ENCODE results near the gene MCM7. TPM values are rescaled to one million over a fixed set of nuclear protein-coding genes. Genes with fewer than 3 reads are reported as not detected.

MCM7 gene
- total and polyA plus RNA-seq, 10 of the 15 experiments (the other 5 are each of a cell fraction or from before 2014, with no cell fraction given): 183 to 383 (median 244) TPM

- DNase-seq (ENCODE audit: low read depth, low spot score) (no peak), ATAC-seq (no peak), FAIRE-seq (no peak)
- Histone ChIP-seq H2AFZ (ENCODE audit: control insufficient read depth, low read depth, low read length) (peak overlapping the region; percentile 3; the same call in 1 of the 2 replicates), H3K4me2 (ENCODE audit: control insufficient read depth, insufficient read depth) (0 out of 2 replicates have a peak overlapping the region, but pooled peaks have one; percentile 51), H3K4me3 (no peak overlapping the region), H3K27ac (ENCODE audit: control insufficient read depth, insufficient read depth) (no peak overlapping the region), H3K9ac (ENCODE audit: control insufficient read depth, insufficient read depth, low read length) (no peak overlapping the region), H3K9me3 (replicated peaks; ENCODE audit: control insufficient read depth, insufficient read depth, low read length) (no peaks in the 10 kb centered on the region), H3K36me3 (ENCODE audit: control insufficient read depth in 2 of 2, insufficient read depth in 2 of 2, low read length in 1 of 2) (no peaks in the 10 kb centered on the region), H3K79me2 (ENCODE audit: control insufficient read depth, insufficient read depth, low read length) (peaks cover 10% of the 10 kb centered on the region), H3K4me1 (ENCODE audit: control insufficient read depth, insufficient read depth, low read length) (peaks cover 9% of the 10 kb centered on the region), H4K20me1 (ENCODE audit: control insufficient read depth, insufficient read depth) (no peaks in the 10 kb centered on the region), H3K27me3 (replicated peaks in 1 of 2; ENCODE audit: control insufficient read depth in 2 of 2, insufficient read depth in 2 of 2, low read length in 1 of 2) (no peaks in the 10 kb centered on the region)
- ChIA-PET CTCF (interaction anchor here (0.6 to 7.9 kb wide), 31 partner anchors 8 to 288 kb away, joined by 3 to 107 read pairs (median 5); partner anchors contain the start of genes AP4M1, AZGP1, LAMTOR4 and MCM7), RAD21 (ENCODE audit: unreplicated experiment) (interaction anchor here (0.6 to 5.1 kb wide), 12 partner anchors 18 to 1363 kb away, joined by 3 to 49 read pairs (median 4); partner anchors contain the start of genes AP4M1, LAMTOR4 and ZKSCAN1), SMC1A (ENCODE audit: uncharacterized antibody, unreplicated experiment) (interaction anchor here (0.7 to 4.8 kb wide), 15 partner anchors 11 to 239 kb away, joined by 3 to 41 read pairs (median 6); partner anchors contain the start of genes AP4M1, MCM7 and TRIM4), POLR2A (interaction anchor here (0.7 to 1.4 kb wide), 3 partner anchors 18 to 45 kb away, joined by 3 read pairs; partner anchors contain the start of gene LAMTOR4)
- intact Hi-C loops (cut with micrococcal nuclease; ENCODE audit: unreplicated experiment): loop anchor here (5.0 kb wide), 3 partner anchors 211 to 276 kb away; no protein-coding TSS in a partner anchor
- BruUV-seq (replicated peaks): no TSS peak
- in situ Hi-C loops (cut with MboI): loop anchor here (5.0 kb wide), 1 partner anchor 276 kb away; no protein-coding TSS in a partner anchor
- 12% methylated on average over 24 of the region's 24 CpGs for WGBS (ENCODE audit: insufficient coverage, insufficient replicate concordance, low lambda C conversion rate, missing lambda C conversion rate)
- TF ChIP-seq MTA3 (IDR thresholded peaks at IDR 0.05; ENCODE audit: borderline replicate concordance, low read length) (no peak), NKRF (conservative IDR thresholded peaks at IDR 0.05) (no peak), EP300 (IDR thresholded peaks at IDR 0.05; ENCODE audit: borderline replicate concordance in 1 of 2, control insufficient read depth in 1 of 2, low read depth in 2 of 2, low read length in 2 of 2) (no peak), LARP7 (IDR thresholded peaks at IDR 0.05) (no peak), CTCF (IDR thresholded peaks at IDR 0.05 in 2 of 3, conservative IDR thresholded peaks at IDR 0.05 in 1 of 3; ENCODE audit: control insufficient read depth in 2 of 3, extremely low read depth in 1 of 3, insufficient read depth in 1 of 3, low read depth in 3 of 3, low read length in 3 of 3) (peak; percentile 68 to 81 (median 77)), BCL3 (IDR thresholded peaks at IDR 0.05; ENCODE audit: borderline replicate concordance, insufficient read depth, low read depth, low read length, poor library complexity, severe bottlenecking) (no peak), NR2C2 (IDR thresholded peaks at IDR 0.05; ENCODE audit: borderline replicate concordance, control insufficient read depth, insufficient read length, low read depth) (no peak), CHD2 (IDR thresholded peaks at IDR 0.05; ENCODE audit: borderline replicate concordance, low read depth, low read length) (no peak), PBX3 (IDR thresholded peaks at IDR 0.05; ENCODE audit: insufficient replicate concordance, low read depth, low read length) (no peak), ZNF24 (IDR thresholded peaks at IDR 0.05) (no peak), TCF7 (IDR thresholded peaks at IDR 0.05; ENCODE audit: borderline replicate concordance) (no peak), RCOR1 (conservative IDR thresholded peaks at IDR 0.05; ENCODE audit: low read depth, low read length) (no peak), ATF7 (IDR thresholded peaks at IDR 0.05; ENCODE audit: low read depth) (no peak), RAD21 (IDR thresholded peaks at IDR 0.05; ENCODE audit: insufficient read depth, low read depth, low read length) (peak; percentile 57)
These were observed 29.6 kb upstream of the MCM7 start for GRCh38 chr7:100130608-100131453.
